Vagina (tissue), 2 donors: ENCODE data around the gene GUCY1B1.

Experiments
- CTCF ChIP-seq, 3 experiments: fragments of 450-650 bp in 2 of 3; fragments of 200-600 bp in 1 of 3; sonication (generic) in 1 of 3; IDR thresholded peaks; one replicate each; pipeline ENCODE4 v1.5.1; 2017 to 2019; ENCODE audit warnings: antibody characterized with exemption in 3 of 3, mild to moderate bottlenecking in 2 of 3, moderate library complexity in 2 of 3
- POLR2A ChIP-seq, 2 donors: fragments of 450-650 bp; IDR thresholded peaks; one replicate each; pipeline ENCODE4 v1.6.1; 2017; ENCODE audit warnings: antibody characterized with exemption in 2 of 2, mild to moderate bottlenecking in 2 of 2, moderate library complexity in 2 of 2
- POLR2AphosphoS5 ChIP-seq, 2 donors: sonication (generic); formaldehyde crosslinking; IDR thresholded peaks; one replicate each; pipeline ENCODE4 v1.9.0; 2017; ENCODE audit warnings: antibody characterized with exemption in 2 of 2, mild to moderate bottlenecking in 2 of 2, low read depth in 1 of 2; ENCODE audit not compliant: insufficient read depth in 1 of 2

GRCh38 chr4:155784637-155785036 is 25.8 kb downstream of the GUCY1B1 start:
- TF ChIP-seq CTCF (IDR thresholded peaks at IDR 0.05) (no peak), POLR2AphosphoS5 (IDR thresholded peaks at IDR 0.05; ENCODE audit: insufficient read depth in 1 of 2, low read depth in 1 of 2) (no peak), POLR2A (IDR thresholded peaks at IDR 0.05) (no peak)
